HG02763 (cell line): ENCODE measurements around the gene SEMA6B.
"Not testable (repeated sequence)": the region's sequence is repeated elsewhere in the genome, so short reads cannot be mapped to it uniquely, and the experiment has no call there.

Experiments used
- ATAC-seq: cut with Tn5 transposase; IDR thresholded peaks from one replicate; pipeline ENCODE4 v1.9.1; 2021; ENCODE audit warnings: mild to moderate bottlenecking, moderate library complexity; ENCODE audit not compliant: unreplicated experiment

SEMA6B gene

GRCh38 chr19:4533334-4533733 is 26.1 kb downstream of the SEMA6B start:
- no peak for ATAC-seq

- ATAC-seq, result no peak
Measured at GRCh38 chr19:4531562-4532165, 27.8 kb downstream of the SEMA6B start.

- ATAC-seq, result no peak
Measured at GRCh38 chr19:4529924-4530522, 29.5 kb downstream of the SEMA6B start.

DNA sequence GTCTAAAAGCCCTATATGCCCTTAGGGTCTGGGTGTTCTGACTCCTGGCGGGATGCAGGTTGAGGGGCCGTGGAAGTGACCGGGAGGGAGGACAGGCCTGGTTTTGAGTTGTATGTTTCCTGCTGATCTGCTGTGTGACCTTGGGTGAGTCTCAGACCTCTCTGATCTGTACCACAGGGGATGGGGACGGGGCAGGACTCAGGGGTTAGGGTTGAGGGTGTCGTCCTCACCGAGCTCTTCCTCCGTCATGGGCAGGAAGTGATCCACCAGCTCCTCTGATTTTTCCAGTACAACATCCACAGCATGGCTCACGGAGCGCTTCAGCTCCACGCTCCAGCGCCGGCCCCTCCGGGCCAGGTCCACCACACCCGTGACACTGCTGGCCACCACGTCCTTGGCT is 30.6 kb downstream of the SEMA6B start:
- no peak for ATAC-seq

GRCh38 chr19:4527377-4527776 is 32.1 kb downstream of the SEMA6B start:
- ATAC-seq, result not testable (repeated sequence)

GRCh38 chr19:4525563-4526002 is 33.9 kb downstream of the SEMA6B start:
- no peak for ATAC-seq

- ATAC-seq, result no peak
Measured at GRCh38 chr19:4524808-4525562, 34.5 kb downstream of the SEMA6B start.

GRCh38 chr19:4523306-4524110 is 36.0 kb downstream of the SEMA6B start:
- ATAC-seq, result no peak

GRCh38 chr19:4522291-4523002 is 37.0 kb downstream of the SEMA6B start:
- ATAC-seq, result no peak

GRCh38 chr19:4521888-4522242 is 37.6 kb downstream of the SEMA6B start:
- ATAC-seq, result no peak

- no peak for ATAC-seq
Measured at GRCh38 chr19:4521170-4521887, 38.2 kb downstream of the SEMA6B start.

DNA sequence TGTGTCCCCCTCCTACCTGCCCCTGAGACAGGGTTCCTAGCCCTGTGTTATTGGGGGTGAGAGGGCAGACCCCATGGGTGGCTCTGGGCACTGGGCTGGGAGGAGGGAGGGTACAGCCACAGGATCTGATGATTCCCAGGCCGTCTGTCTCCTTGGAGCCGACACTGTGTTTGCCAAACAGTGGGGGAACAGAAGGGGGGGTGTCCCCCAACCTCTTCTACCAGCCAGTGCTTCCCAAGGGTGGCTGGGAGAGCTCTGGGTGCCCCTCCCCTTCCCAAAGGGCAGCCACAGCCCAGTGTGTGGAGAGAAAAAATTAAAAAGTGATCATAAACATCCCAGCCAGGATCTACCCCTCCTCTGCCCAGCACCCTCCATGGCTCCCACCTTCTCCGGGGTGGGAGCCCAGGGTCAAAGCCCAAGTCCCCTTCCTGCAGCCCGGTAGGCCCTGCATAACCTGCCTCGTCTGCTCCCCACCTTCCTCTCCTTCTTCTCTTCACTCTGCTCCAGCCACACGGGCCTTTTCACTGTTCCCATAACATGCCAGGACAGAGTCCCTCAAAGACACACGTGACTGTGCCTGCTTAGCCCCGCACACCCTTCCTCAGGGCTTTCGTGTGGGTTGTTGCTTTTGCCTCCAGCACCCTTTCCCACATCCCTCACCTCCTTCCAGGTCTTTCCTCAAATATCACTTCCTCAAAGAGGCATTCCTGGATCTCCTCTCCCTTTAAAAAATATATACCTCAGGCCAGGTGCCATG is 39.8 kb downstream of the SEMA6B start:
- no peak for ATAC-seq

- ATAC-seq, result no peak
Measured at GRCh38 chr19:4519172-4519496, 40.4 kb downstream of the SEMA6B start.

- no peak for ATAC-seq
Measured at GRCh38 chr19:4518345-4519171, 40.9 kb downstream of the SEMA6B start, which contains the start of gene PLIN4. Gene PLIN4 (minus strand): TSS chr19:4518486. CDS start chr19:4518272, 214 bp downstream.

DNA sequence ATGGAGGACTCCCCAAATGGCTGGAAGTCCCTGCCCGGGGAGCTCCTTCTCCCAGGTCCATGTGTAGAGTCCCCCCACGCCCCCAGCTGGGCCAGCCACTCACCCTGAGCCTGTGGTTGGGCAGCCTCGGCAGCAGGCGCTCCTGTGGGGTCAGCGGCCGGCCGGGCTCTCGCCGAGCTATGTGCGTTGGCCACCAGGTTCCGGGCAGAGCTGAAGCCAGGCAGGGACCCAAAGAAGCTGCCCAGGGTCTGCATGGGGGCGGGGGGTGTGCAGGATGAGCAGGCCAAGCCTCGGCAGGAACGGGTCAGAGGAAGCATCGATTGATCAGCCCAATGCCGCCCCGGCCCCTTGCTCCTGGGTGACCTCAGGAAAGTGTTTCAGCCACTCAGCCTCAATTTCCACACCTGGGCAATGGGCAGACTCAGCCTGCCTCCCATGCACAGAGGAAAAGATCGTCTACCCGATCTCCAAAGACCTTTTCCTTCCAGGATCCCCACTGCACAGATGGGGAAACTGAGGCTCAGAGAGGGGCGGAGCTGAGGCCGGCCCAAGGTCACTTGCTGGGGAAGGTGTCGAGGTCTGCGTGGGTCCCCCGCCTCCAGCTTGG is 41.9 kb downstream of the SEMA6B start:
- no peak for ATAC-seq

- ATAC-seq, result no peak
Measured at GRCh38 chr19:4516939-4517300, 42.6 kb downstream of the SEMA6B start.

GRCh38 chr19:4516199-4516938 is 43.1 kb downstream of the SEMA6B start:
- no peak for ATAC-seq

- ATAC-seq, result no peak
Measured at GRCh38 chr19:4515732-4516131, 43.8 kb downstream of the SEMA6B start.
